HUES6 (cell line): ENCODE data around the gene RAD54L2.
"Not testable (repeated sequence)": the region's sequence is repeated elsewhere in the genome, so short reads cannot be mapped to it uniquely, and the experiment has no call there.

Experiments used
- H3K27ac ChIP-seq: 2 replicates; pipeline ENCODE4 v1.7.0; 2013; ENCODE audit warnings: low read depth, mild to moderate bottlenecking, low read length, inconsistent platforms
- H3K27me3 ChIP-seq: 2 replicates; pipeline ENCODE4 v1.6.1; 2013; ENCODE audit warnings: low read length; ENCODE audit not compliant: control insufficient read depth, insufficient read depth
- H3K36me3 ChIP-seq: 2 replicates; pipeline ENCODE4 v1.6.1; 2013; ENCODE audit warnings: low read length; ENCODE audit not compliant: control insufficient read depth, insufficient read depth
- H3K4me1 ChIP-seq: 2 replicates; pipeline ENCODE4 v1.6.1; 2013; ENCODE audit warnings: low read length; ENCODE audit not compliant: control insufficient read depth, insufficient read depth
- H3K4me3 ChIP-seq: 2 replicates; pipeline ENCODE4 v1.5.1; 2013; ENCODE audit warnings: low read depth, low read length
- H3K9ac ChIP-seq: one replicate; pipeline ENCODE4 v1.6.1; 2013; ENCODE audit warnings: mild to moderate bottlenecking, low read length
- H3K9me3 ChIP-seq: 2 replicates; pipeline ENCODE4 v1.6.1; 2013; ENCODE audit warnings: low read depth, low read length; ENCODE audit not compliant: control insufficient read depth, insufficient read depth

RAD54L2 gene

DNA sequence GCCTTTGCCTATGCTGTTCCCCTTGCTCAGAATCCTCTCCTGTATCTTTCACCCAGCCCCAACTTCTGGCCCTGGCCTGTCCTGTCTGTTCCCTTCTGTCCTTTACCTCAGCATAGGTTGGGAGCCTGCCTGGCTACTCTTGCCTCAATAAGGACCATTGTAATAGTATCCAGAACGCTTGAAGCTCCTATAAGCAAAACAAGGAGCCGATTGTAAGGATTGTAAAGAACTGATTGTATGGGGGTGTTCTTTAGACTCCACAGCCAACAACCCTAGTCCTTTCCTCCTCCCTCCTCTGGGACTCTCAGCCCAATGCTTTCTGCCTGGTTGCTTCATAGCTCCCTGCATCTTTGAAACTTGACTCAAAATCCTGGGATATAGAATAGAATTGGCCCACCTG lies 18.7 kb upstream of the RAD54L2 start:
- Histone ChIP-seq H3K27ac (no peak overlapping the region), H3K9me3 (no peaks in the 10 kb centered on the region), H3K36me3 (no peaks in the 10 kb centered on the region), H3K9ac (no peak overlapping the region), H3K4me1 (no peaks in the 10 kb centered on the region), H3K4me3 (no peak overlapping the region), H3K27me3 (no peaks in the 10 kb centered on the region)

DNA sequence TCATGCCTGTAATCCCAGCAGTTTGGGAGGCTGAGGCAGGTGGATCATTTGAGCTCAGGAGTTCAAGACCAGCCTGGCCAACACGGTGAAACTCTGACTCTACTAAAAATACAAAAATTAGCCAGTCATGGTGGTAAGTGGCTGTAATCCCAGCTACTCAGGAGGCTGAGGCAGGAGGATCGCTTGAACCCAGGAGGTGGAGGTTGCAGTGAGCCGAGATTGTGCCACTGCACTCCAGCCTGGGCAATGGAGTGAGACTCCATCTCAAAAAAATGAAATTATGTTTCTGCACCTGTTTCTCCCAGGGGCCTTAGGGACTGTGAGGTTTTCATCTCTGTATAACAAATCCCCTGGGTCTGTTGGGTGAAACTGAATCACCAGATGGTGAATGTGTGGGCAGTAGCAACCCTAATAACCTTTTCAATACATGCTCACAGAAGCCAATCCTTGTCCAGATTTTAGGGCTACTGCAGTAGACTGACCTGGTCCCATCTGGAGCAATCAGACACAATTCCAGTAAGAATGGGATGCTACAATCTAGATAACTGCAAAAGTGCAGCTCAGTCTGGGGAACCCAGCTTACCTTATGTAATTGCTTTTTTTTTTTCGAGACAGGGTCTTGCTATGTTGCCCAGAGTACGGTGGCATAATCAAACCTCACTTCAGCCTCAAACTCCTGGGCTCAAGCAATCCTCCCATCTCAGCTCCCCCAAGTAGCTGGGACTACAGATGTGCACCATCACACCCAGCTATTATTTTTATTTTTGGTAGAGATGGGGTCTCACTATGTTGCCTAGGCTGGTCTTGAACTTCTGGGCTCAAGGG lies 17.4 kb upstream of the RAD54L2 start:
- not testable (repeated sequence) for H3K4me3 ChIP-seq, H3K9me3 ChIP-seq, H3K9ac ChIP-seq, H3K4me1 ChIP-seq, H3K36me3 ChIP-seq, H3K27ac ChIP-seq, H3K27me3 ChIP-seq

DNA sequence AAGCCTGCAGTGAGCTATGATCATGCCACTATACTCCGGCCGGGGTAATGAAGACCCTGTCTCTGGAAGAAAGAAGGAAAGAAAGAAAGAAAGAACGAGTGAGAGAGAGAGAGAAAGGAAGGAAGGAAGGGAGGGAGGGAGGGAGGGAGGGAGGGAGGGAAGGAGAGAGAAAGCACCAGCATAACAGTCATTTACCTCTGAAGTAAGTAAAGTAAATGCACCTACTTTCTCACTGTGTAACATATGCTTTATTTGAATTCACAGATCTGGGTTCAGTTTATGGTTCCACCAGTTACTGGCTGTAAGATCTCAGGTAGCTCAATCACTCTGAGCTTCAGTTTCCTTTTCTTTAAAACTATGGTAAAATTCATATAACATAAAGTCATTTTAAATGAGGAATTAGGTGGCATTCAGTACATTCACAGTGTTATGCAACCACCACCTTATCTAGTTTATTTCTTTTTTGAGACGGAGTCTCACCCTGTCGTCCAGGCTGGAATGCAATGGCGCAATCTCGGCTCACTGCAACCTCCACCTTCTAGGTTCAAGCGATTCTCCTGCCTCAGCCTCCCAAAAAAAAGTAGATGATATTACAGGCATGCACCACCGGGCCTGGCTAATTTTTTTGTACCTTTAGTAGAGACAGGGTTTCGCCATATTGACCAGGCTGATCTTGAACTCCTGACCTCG lies 16.1 kb upstream of the RAD54L2 start:
- H3K36me3 ChIP-seq: no peaks in the 10 kb centered on the region
- H3K4me1 ChIP-seq: no peaks in the 10 kb centered on the region
- H3K9ac ChIP-seq: no peak overlapping the region
- no peaks in the 10 kb centered on the region for H3K27me3 ChIP-seq
- no peaks in the 10 kb centered on the region for H3K9me3 ChIP-seq
- no peak overlapping the region for H3K4me3 ChIP-seq
- H3K27ac ChIP-seq: no peak overlapping the region

DNA sequence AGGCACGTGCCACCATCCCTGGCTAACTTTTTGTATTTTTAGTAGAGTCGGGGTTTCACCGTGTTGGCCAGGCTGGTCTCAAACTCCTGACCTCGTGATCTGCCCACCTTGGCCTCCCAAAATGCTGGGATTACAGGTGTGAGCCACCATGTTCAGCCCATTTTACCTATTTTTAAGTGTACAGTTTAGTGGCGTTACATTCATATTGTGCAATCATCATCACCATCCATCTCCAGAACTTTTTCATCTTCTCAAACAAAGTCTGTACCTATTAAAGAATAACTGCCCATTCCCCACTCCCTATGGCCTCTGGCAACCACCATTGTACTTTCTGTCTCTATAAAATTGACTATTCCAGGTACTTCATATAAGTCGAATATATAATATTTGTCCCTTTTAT lies 13.6 kb upstream of the RAD54L2 start:
- H3K27me3 ChIP-seq, H3K36me3 ChIP-seq, H3K27ac ChIP-seq, H3K4me1 ChIP-seq, H3K4me3 ChIP-seq, H3K9me3 ChIP-seq, H3K9ac ChIP-seq: not testable (repeated sequence)

GRCh38 chr3:51530485-51530884 lies 8.0 kb upstream of the RAD54L2 start:
- Histone ChIP-seq H3K9me3 (no peaks in the 10 kb centered on the region), H3K4me3 (no peak overlapping the region)

DNA sequence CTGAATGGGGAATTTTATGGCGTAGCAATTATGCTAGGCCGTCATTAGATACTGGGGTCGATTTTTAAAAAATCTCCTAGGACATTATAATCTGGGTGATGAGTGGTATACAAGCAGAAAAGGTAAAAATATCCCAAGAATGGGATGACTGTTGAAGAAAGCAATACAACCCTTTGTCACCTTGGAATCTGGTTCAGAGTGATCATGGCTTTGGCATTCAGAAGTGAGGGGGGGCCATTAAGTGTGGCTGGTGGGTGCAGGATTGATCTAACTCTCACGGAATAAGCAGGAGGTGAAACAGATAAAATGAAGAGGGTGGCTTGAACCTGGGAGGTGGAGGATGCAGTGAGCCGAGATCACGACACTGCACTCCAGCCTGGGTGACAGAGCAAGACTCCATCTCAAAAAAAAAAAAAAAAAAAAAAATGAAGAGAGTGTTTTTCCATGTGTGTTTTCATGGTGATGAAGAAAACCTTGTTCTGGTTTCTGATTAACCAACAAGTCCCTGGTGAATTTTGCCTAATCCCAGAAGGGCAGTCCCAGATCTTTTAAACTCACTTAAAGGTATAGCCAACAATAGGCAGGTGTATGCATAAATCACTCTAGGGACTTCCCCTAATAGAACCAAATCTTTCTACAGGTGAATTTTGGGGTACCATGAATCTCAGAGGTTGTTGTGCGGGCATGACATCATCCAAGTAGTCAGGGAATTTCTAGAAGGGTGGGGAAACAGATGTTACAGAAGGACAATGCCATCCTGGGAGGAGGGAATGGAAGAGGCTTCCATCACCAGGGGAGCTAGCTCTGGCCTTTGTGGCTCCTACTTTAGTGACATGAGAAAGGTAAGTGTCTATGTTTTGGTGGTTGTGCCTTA lies 3.1 kb upstream of the RAD54L2 start:
- Histone ChIP-seq H3K27me3 (no peaks in the 10 kb centered on the region), H3K9ac (no peak overlapping the region), H3K27ac (no peak overlapping the region), H3K4me1 (peaks cover 4% of the 10 kb centered on the region; the same call in 1 of the 2 replicates), H3K4me3 (no peak overlapping the region), H3K36me3 (no peaks in the 10 kb centered on the region; the same call in 1 of the 2 replicates), H3K9me3 (no peaks in the 10 kb centered on the region)

More at GRCh38 chr3:51530485-51530884, 8.0 kb upstream of the RAD54L2 start:
- H3K36me3 ChIP-seq: no peaks in the 10 kb centered on the region
- 0 out of 2 replicates have a peak, but pooled peaks cover 2% of the 10 kb centered on the region for H3K27me3 ChIP-seq
- no peak overlapping the region for H3K9ac ChIP-seq
- no peaks in the 10 kb centered on the region for H3K4me1 ChIP-seq
- no peak overlapping the region for H3K27ac ChIP-seq

GRCh38 chr3:51537631-51538030 lies 888 bp upstream of the RAD54L2 start:
- H3K9ac ChIP-seq: peak overlapping the region; percentile 88
- H3K36me3 ChIP-seq: peaks cover 10% of the 10 kb centered on the region
- H3K27ac ChIP-seq, H3K27me3 ChIP-seq, H3K4me1 ChIP-seq, H3K9me3 ChIP-seq: not testable (repeated sequence)
- peak overlapping the region; percentile 87 for H3K4me3 ChIP-seq

DNA sequence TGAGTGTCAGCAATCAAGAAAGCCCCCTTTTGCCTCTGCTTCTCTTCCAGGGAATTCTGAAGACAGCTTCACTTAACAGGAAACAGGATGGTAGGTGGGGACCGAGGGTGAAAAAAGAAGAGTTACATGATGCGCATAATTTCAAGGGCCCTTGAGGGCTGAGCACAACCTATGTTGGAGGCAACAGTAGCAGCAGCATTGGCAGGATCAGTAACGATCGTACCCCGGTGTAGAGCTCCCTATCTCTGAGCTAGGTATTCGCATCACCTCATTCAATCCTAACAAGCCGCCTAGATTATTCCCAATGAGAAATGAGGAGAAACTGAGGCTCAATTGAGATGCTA lies 432 bp upstream of the RAD54L2 start:
- Histone ChIP-seq H3K9ac (peak overlapping the region; percentile 88), H3K4me1 (peaks cover 4% of the 10 kb centered on the region; the same call in 1 of the 2 replicates), H3K27ac (no peak overlapping the region), H3K27me3 (no peaks in the 10 kb centered on the region), H3K36me3 (peaks cover 12% of the 10 kb centered on the region), H3K9me3 (no peaks in the 10 kb centered on the region), H3K4me3 (peak overlapping the region; percentile 87)

DNA sequence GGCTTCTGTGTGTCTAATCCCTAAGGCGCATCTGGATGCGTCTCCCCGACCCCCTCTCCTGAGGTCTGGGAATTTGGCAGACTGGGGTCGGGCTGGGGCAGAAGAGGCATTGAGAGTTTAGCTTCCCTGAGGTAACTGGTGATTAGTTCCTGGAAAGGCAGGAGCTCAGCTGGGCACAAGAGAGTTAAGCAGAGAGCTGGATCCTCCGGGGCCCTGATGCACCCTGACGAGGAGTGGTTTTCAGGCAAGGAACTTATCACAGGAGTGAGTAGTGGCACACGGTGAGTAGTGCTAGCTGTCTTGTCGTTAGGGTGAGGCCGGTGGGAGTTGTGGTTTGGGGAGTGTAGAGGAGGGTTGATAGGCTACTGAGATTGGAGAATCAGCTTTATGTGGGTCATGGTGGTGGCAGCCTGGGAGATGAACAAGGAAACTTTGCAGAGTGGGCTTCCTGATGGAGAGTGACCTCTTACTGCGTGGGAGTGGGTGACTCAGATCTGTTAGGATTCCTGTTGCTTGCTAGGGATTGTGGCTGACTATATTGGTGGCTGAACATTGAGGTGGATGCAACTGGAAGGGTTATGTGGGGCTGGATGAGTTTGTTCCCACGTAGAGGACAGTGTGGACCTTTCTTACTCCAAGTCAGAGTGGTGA lies 897 bp downstream of the RAD54L2 start:
- Histone ChIP-seq H3K4me3 (peak overlapping the region; percentile 87), H3K27me3 (no peaks in the 10 kb centered on the region), H3K36me3 (peaks cover 18% of the 10 kb centered on the region), H3K9ac (peak overlapping the region; percentile 88), H3K9me3 (no peaks in the 10 kb centered on the region), H3K27ac (peak overlapping the region; percentile 72; the same call in 1 of the 2 replicates), H3K4me1 (peaks cover 9% of the 10 kb centered on the region)

GRCh38 chr3:51542596-51542995 lies 4.1 kb downstream of the RAD54L2 start:
- H3K9me3 ChIP-seq: not testable (repeated sequence)

More at GRCh38 chr3:51542596-51542995, 4.1 kb downstream of the RAD54L2 start:
- H3K27me3 ChIP-seq, H3K27ac ChIP-seq, H3K9ac ChIP-seq, H3K4me3 ChIP-seq: not testable (repeated sequence)
- Histone ChIP-seq H3K4me1 (peaks cover 11% of the 10 kb centered on the region), H3K36me3 (peaks cover 22% of the 10 kb centered on the region)
